ENCODE results near the gene CABCOCO1. TPM values are rescaled to one million over a fixed set of nuclear protein-coding genes. Genes with fewer than 3 reads are reported as not detected.

Gene CABCOCO1
- total RNA-seq, 4 donors from 2014 or later: not detected

- WGBS: 84% methylated on average over 17 of the region's 17 CpGs
Measured at GRCh38 chr10:61797304-61798153, 134.8 kb downstream of the CABCOCO1 start.

GRCh38 chr10:61798713-61799112 is 136.0 kb downstream of the CABCOCO1 start:
- no peak overlapping the region for H3K4me3 ChIP-seq
- no peaks in the 10 kb centered on the region for H3K36me3 ChIP-seq
- no peaks in the 10 kb centered on the region for H3K27me3 ChIP-seq

More at GRCh38 chr10:61797304-61798153, 134.8 kb downstream of the CABCOCO1 start:
- TF ChIP-seq EP300 (IDR thresholded peaks at IDR 0.05) (no peak), POLR2A (IDR thresholded peaks at IDR 0.05) (no peak), POLR2AphosphoS5 (IDR thresholded peaks at IDR 0.05) (no peak), CTCF (IDR thresholded peaks at IDR 0.05) (no peak)
- Histone ChIP-seq H3K4me1 (peaks cover 3% of the 10 kb centered on the region), H3K9me3 (no peaks in the 10 kb centered on the region), H3K27me3 (no peaks in the 10 kb centered on the region), H3K36me3 (no peaks in the 10 kb centered on the region), H3K4me3 (no peak overlapping the region), H3K27ac (no peak overlapping the region)
- no peak for DNase-seq (ENCODE audit: low spot score in 2 of 2)

GRCh38 chr10:61801484-61801883 is 138.8 kb downstream of the CABCOCO1 start:
- Histone ChIP-seq H3K27ac (no peak overlapping the region), H3K9me3 (no peaks in the 10 kb centered on the region), H3K27me3 (no peaks in the 10 kb centered on the region), H3K4me1 (peaks cover 3% of the 10 kb centered on the region), H3K4me3 (no peak overlapping the region), H3K36me3 (no peaks in the 10 kb centered on the region)
- no peak for DNase-seq (ENCODE audit: low spot score in 2 of 2)
- 66% methylated on average over 5 of the region's 5 CpGs for WGBS
- TF ChIP-seq EP300 (IDR thresholded peaks at IDR 0.05): no peak
- no peak for TF ChIP-seq CTCF (IDR thresholded peaks at IDR 0.05)
- no peak for TF ChIP-seq POLR2AphosphoS5 (IDR thresholded peaks at IDR 0.05)
- TF ChIP-seq POLR2A (IDR thresholded peaks at IDR 0.05): no peak

More at GRCh38 chr10:61798713-61799112, 136.0 kb downstream of the CABCOCO1 start:
- Histone ChIP-seq H3K4me1 (peaks cover 3% of the 10 kb centered on the region), H3K27ac (no peak overlapping the region), H3K9me3 (no peaks in the 10 kb centered on the region)
- no peak for TF ChIP-seq CTCF (IDR thresholded peaks at IDR 0.05)
- TF ChIP-seq POLR2A (IDR thresholded peaks at IDR 0.05): no peak
- no peak for TF ChIP-seq POLR2AphosphoS5 (IDR thresholded peaks at IDR 0.05)
- no peak for TF ChIP-seq EP300 (IDR thresholded peaks at IDR 0.05)
- DNase-seq (ENCODE audit: low spot score in 2 of 2): no peak

GRCh38 chr10:61803269-61803668 is 140.5 kb downstream of the CABCOCO1 start:
- no peak for TF ChIP-seq EP300 (IDR thresholded peaks at IDR 0.05)
- no peak for TF ChIP-seq POLR2A (IDR thresholded peaks at IDR 0.05)
- TF ChIP-seq CTCF (IDR thresholded peaks at IDR 0.05): no peak
- TF ChIP-seq POLR2AphosphoS5 (IDR thresholded peaks at IDR 0.05): no peak
- no peaks in the 10 kb centered on the region for H3K27me3 ChIP-seq
- peaks cover 3% of the 10 kb centered on the region for H3K4me1 ChIP-seq
- no peak for DNase-seq (ENCODE audit: low spot score in 2 of 2)
- no peaks in the 10 kb centered on the region for H3K36me3 ChIP-seq
- H3K9me3 ChIP-seq: no peaks in the 10 kb centered on the region
- H3K4me3 ChIP-seq: no peak overlapping the region
- H3K27ac ChIP-seq: no peak overlapping the region
- WGBS: 92% methylated on average over 3 of the region's 3 CpGs

- Histone ChIP-seq H3K9me3 (no peaks in the 10 kb centered on the region), H3K36me3 (no peaks in the 10 kb centered on the region), H3K27ac (no peak overlapping the region), H3K4me1 (peaks cover 3% of the 10 kb centered on the region), H3K4me3 (no peak overlapping the region), H3K27me3 (no peaks in the 10 kb centered on the region)
- WGBS: 38% methylated on average over 1 of the region's 1 CpG
- no peak for DNase-seq (ENCODE audit: low spot score in 2 of 2)
- TF ChIP-seq POLR2A (IDR thresholded peaks at IDR 0.05): no peak
- no peak for TF ChIP-seq EP300 (IDR thresholded peaks at IDR 0.05)
- TF ChIP-seq CTCF (IDR thresholded peaks at IDR 0.05): no peak
- no peak for TF ChIP-seq POLR2AphosphoS5 (IDR thresholded peaks at IDR 0.05)
Measured at GRCh38 chr10:61804414-61804813, 141.7 kb downstream of the CABCOCO1 start.
